ENCODE data around the gene FOXO1. TPM values are rescaled to one million over a fixed set of nuclear protein-coding genes. Genes with fewer than 3 reads are reported as not detected.

FOXO1 gene
- total RNA-seq, 4 donors from 2014 or later = 117 to 250 (median 159) TPM

GRCh38 chr13:40619479-40619814 lies 47.0 kb downstream of the FOXO1 start:
- DNase-seq = no peak
- Histone ChIP-seq H3K4me1 (peaks cover 97 to 100% of the 10 kb centered on the region in 2 donors), H3K27me3 (no peaks in the 10 kb centered on the region), H3K9me3 (no peaks in the 10 kb centered on the region), H3K27ac (peak overlapping the region; percentile 72 to 76 (median 73)), H3K36me3 (no peaks in the 10 kb centered on the region), H3K4me3 (no peak overlapping the region)
- ATAC-seq = no peak
- in situ Hi-C loops (cut with MboI; ENCODE audit: low sequenced_read_pairs in 4 of 4) = no loop called here
- intact Hi-C loops (cut with DNase I; ENCODE audit: low total_unique reads) = no loop called here
- no peak for TF ChIP-seq POLR2A (IDR thresholded peaks at IDR 0.05)
- TF ChIP-seq, protein P1, sequence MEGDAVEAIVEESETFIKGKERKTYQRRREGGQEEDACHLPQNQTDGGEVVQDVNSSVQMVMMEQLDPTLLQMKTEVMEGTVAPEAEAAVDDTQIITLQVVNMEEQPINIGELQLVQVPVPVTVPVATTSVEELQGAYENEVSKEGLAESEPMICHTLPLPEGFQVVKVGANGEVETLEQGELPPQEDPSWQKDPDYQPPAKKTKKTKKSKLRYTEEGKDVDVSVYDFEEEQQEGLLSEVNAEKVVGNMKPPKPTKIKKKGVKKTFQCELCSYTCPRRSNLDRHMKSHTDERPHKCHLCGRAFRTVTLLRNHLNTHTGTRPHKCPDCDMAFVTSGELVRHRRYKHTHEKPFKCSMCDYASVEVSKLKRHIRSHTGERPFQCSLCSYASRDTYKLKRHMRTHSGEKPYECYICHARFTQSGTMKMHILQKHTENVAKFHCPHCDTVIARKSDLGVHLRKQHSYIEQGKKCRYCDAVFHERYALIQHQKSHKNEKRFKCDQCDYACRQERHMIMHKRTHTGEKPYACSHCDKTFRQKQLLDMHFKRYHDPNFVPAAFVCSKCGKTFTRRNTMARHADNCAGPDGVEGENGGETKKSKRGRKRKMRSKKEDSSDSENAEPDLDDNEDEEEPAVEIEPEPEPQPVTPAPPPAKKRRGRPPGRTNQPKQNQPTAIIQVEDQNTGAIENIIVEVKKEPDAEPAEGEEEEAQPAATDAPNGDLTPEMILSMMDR (IDR thresholded peaks at IDR 0.05 in 4 of 5, conservative IDR thresholded peaks at IDR 0.05 in 1 of 5) = no peak

DNA sequence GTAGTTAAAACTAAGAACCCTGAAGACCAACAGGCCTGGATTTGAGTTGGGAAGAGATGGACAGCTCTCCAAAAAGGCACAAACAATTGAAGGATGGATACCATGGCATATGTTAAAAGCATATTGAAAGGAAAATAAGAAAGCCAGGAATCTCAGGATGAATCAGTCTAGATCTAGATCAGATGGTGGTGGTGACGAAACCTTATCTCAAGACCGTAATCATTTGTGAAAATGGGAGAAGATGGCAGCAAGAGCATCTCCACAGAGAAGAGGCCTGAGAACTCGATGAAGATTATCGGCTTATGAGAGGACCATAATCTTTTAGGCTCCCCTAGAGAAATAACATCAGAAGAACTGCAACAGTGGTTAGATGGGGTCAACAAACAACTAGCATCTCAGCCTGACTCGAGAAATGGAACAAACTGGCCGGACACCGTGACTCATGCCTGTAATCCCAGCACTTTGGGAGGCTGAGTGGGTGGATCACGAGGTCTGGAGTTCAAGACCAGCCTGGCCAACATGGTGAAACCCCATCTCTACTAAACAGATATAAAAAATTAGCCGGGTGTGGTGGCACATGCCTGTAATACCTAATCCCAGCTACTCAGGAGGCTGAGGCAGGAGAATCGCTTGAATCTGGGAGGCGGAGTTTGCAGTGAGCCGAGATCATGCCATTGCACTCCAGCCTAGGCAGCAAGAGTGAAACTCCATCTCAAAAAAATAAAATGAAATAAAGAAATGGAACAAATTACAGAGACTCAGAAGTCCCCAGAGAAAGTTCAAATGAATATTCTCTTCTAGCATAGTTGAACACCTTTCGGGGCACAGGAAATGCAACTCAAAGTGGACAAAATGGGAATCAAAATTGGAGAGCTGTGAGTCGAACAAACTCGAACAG lies 47.6 kb downstream of the FOXO1 start:
- DNase-seq (no peak), ATAC-seq (peak; percentile 13 to 45)
- Histone ChIP-seq H3K36me3 (no peaks in the 10 kb centered on the region), H3K27ac (peak overlapping the region; percentile 72 to 76 (median 73)), H3K4me1 (peaks cover 97 to 100% of the 10 kb centered on the region in 2 donors), H3K27me3 (no peaks in the 10 kb centered on the region), H3K9me3 (no peaks in the 10 kb centered on the region), H3K4me3 (no peak overlapping the region)
- in situ Hi-C loops (cut with MboI; ENCODE audit: low sequenced_read_pairs in 4 of 4) (no loop called here), intact Hi-C loops (cut with DNase I; ENCODE audit: low total_unique reads) (no loop called here)
- TF ChIP-seq, protein P1 (IDR thresholded peaks at IDR 0.05 in 4 of 5, conservative IDR thresholded peaks at IDR 0.05 in 1 of 5) = no peak
- TF ChIP-seq POLR2A (IDR thresholded peaks at IDR 0.05) = no peak

DNA sequence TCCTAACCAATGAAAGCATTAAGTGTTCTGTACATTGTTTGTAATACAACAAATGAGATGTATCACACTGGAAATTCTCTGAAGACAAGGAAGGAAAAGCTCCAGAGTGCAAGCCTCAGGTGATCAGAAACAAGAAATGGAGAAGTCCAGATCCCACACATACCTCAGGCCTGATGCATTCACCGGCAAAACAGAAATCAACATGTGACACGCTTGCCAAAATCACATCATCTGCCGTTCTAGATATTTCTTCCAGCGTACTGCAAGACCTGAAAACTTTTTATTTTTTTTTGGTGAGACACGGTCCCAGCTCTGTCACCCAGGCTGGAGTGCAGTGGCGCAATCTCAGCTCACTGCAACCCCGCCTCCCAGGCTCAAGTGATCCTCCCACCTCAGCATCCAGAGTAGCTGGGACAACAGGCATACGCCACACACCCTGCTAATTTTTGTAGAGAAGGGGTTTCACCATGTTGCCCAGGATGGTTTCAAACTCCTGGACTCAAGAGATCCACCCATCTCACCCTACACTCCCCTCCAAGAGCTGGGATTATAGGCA lies 48.6 kb downstream of the FOXO1 start:
- Histone ChIP-seq H3K27me3 (no peaks in the 10 kb centered on the region), H3K36me3 (no peaks in the 10 kb centered on the region), H3K4me3 (peak overlapping the region in 1 of 4 donors; percentile 6), H3K9me3 (no peaks in the 10 kb centered on the region), H3K27ac (peak overlapping the region; percentile 72 to 76 (median 73)), H3K4me1 (peaks cover 97 to 100% of the 10 kb centered on the region in 2 donors)
- in situ Hi-C loops (cut with MboI; ENCODE audit: low sequenced_read_pairs in 4 of 4) = no loop called here
- TF ChIP-seq, protein P1 (IDR thresholded peaks at IDR 0.05 in 4 of 5, conservative IDR thresholded peaks at IDR 0.05 in 1 of 5) = no peak
- no peak for TF ChIP-seq POLR2A (IDR thresholded peaks at IDR 0.05)
- intact Hi-C loops (cut with DNase I; ENCODE audit: low total_unique reads) = no loop called here
- ATAC-seq (peak; percentile 37 to 65), DNase-seq (peak; percentile 38 to 51)

DNA sequence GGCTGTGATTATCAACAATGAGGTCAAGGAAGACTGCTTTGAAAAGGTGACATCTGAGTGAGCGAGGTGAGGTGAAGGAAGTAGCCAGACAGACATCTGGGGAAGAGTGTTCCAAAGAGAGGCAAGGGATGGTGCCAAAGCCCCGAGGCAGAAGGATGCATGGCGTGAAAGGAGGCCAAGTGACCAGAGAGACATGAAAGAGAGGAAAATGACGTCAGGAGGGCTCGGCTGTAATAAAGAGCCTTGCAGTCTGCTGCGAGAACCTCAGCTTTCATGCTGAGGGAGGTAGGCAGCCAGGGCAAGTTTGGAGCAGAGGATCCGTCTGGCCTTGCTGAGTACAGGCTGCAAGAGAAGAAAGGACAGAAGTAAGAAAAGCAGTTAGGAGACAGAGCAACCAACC lies 50.8 kb downstream of the FOXO1 start:
- DNase-seq (no peak), ATAC-seq (no peak)
- no peaks in the 10 kb centered on the region for H3K36me3 ChIP-seq
- in situ Hi-C loops (cut with MboI; ENCODE audit: low sequenced_read_pairs in 4 of 4) = no loop called here
- no peak overlapping the region for H3K4me3 ChIP-seq
- no peaks in the 10 kb centered on the region for H3K27me3 ChIP-seq
- no peaks in the 10 kb centered on the region for H3K9me3 ChIP-seq
- intact Hi-C loops (cut with DNase I; ENCODE audit: low total_unique reads) = no loop called here
- H3K4me1 ChIP-seq = peaks cover 100% of the 10 kb centered on the region in 2 donors
- H3K27ac ChIP-seq = peak overlapping the region; percentile 72 to 76 (median 73)
- TF ChIP-seq, protein P1 (IDR thresholded peaks at IDR 0.05 in 4 of 5, conservative IDR thresholded peaks at IDR 0.05 in 1 of 5) = no peak

All from gastrocnemius medialis (tissue), 4 donors.